Measurements from ENCODE around the gene CAMK2N2. TPM values are rescaled to one million over a fixed set of nuclear protein-coding genes. Genes with fewer than 3 reads are reported as not detected.
A peak's percentile ranks its signal among the peaks of the same experiment; 100 is the strongest.
"Not testable (repeated sequence)": the region's sequence is repeated elsewhere in the genome, so short reads cannot be mapped to it uniquely, and the experiment has no call there.

Gene CAMK2N2
- total and polyA plus RNA-seq, 7 experiments from 2014 or later, result not detected

GRCh38 chr3:184275961-184276910, 14.9 kb upstream of the CAMK2N2 start, which contains the start of gene ECE2:
ECE2 (plus strand) TSS chr3:184276022; CDS start chr3:184276154, 132 bp downstream.
- ChIA-PET CTCF (no interaction called here), POLR2A (no interaction called here)
- no peak within 1 kb of the TSS for H3K27ac Mint-ChIP-seq
- H3K4me1 Mint-ChIP-seq, result peaks cover 0 to 8% (median 3%) of the 10 kb centered on the region in 7 donors
- Histone ChIP-seq H3K9me3 (ENCODE audit: control insufficient read depth in 2 of 3, low read length in 3 of 3) (no peaks in the 10 kb centered on the region), H3K27ac (ENCODE audit: low read depth, low read length) (no peak within 1 kb of the TSS), H3K27me3 (ENCODE audit: control insufficient read depth in 2 of 2, insufficient read depth in 2 of 2, low read length in 2 of 2) (peaks cover 0 to 3% of the 10 kb centered on the region in 2 donors), H3K4me1 (ENCODE audit: control insufficient read depth in 2 of 2, insufficient read depth in 2 of 2, low read length in 2 of 2) (no peaks in the 10 kb centered on the region), H3K36me3 (ENCODE audit: control insufficient read depth in 2 of 3, insufficient read depth in 3 of 3, low read length in 3 of 3) (no peaks in the 10 kb centered on the region), H3K4me3 (ENCODE audit: low read length) (no peak within 1 kb of the TSS)
- H3K9me3 Mint-ChIP-seq, result peaks cover 0 to 6% (median 0%) of the 10 kb centered on the region in 11 donors
- no peak for ATAC-seq
- H3K36me3 Mint-ChIP-seq, result no peaks in the 10 kb centered on the region
- intact Hi-C loops (cut with micrococcal nuclease), result no loop called here
- no peak for DNase-seq
- H3K4me3 Mint-ChIP-seq, result peak within 1 kb of the TSS in 6 of 10 donors; percentile 2 to 69 (median 36)
- H3K27me3 Mint-ChIP-seq, result peaks cover 38 to 68% (median 46%) of the 10 kb centered on the region in 5 donors

GRCh38 chr3:184275381-184275701, 14.0 kb upstream of the CAMK2N2 start:
- Mint-ChIP-seq H3K4me1 (peaks cover 0 to 8% (median 3%) of the 10 kb centered on the region in 7 donors), H3K4me3 (peak overlapping the region in 6 of 10 donors; percentile 2 to 69 (median 36))

GRCh38 chr3:184272269-184272668, 10.9 kb upstream of the CAMK2N2 start:
- Histone ChIP-seq H3K27me3 (ENCODE audit: control insufficient read depth in 2 of 2, insufficient read depth in 2 of 2, low read length in 2 of 2) (no peaks in the 10 kb centered on the region), H3K9me3 (ENCODE audit: control insufficient read depth in 2 of 3, low read length in 3 of 3) (no peaks in the 10 kb centered on the region), H3K36me3 (ENCODE audit: control insufficient read depth in 2 of 3, insufficient read depth in 3 of 3, low read length in 3 of 3) (no peaks in the 10 kb centered on the region), H3K4me1 (ENCODE audit: control insufficient read depth in 2 of 2, insufficient read depth in 2 of 2, low read length in 2 of 2) (no peaks in the 10 kb centered on the region), H3K27ac (ENCODE audit: low read depth, low read length) (no peak overlapping the region), H3K4me3 (ENCODE audit: low read length) (no peak overlapping the region)
- Mint-ChIP-seq H3K36me3 (peaks cover 0 to 3% (median 0%) of the 10 kb centered on the region in 5 donors), H3K4me1 (peaks cover 0 to 8% (median 3%) of the 10 kb centered on the region in 7 donors), H3K27me3 (peaks cover 36 to 62% (median 46%) of the 10 kb centered on the region in 5 donors), H3K9me3 (peaks cover 0 to 12% (median 3%) of the 10 kb centered on the region in 11 donors), H3K4me3 (no peak overlapping the region), H3K27ac (no peak overlapping the region)
- intact Hi-C loops (cut with micrococcal nuclease), result no loop called here
- DNase-seq (no peak), ATAC-seq (no peak)
- POLR2A ChIA-PET, result no interaction called here
- CTCF ChIA-PET, result interaction anchor here (0.6 kb wide), 1 partner anchor 689 kb away, joined by 4 read pairs; no protein-coding TSS in a partner anchor

More at GRCh38 chr3:184275381-184275701, 14.0 kb upstream of the CAMK2N2 start:
- Histone ChIP-seq H3K27ac (ENCODE audit: low read depth, low read length) (no peak overlapping the region), H3K4me1 (ENCODE audit: control insufficient read depth in 2 of 2, insufficient read depth in 2 of 2, low read length in 2 of 2) (no peaks in the 10 kb centered on the region), H3K36me3 (ENCODE audit: control insufficient read depth in 2 of 3, insufficient read depth in 3 of 3, low read length in 3 of 3) (no peaks in the 10 kb centered on the region), H3K9me3 (ENCODE audit: control insufficient read depth in 2 of 3, low read length in 3 of 3) (no peaks in the 10 kb centered on the region), H3K27me3 (ENCODE audit: control insufficient read depth in 2 of 2, insufficient read depth in 2 of 2, low read length in 2 of 2) (peaks cover 0 to 3% of the 10 kb centered on the region in 2 donors), H3K4me3 (ENCODE audit: low read length) (no peak overlapping the region)
- Mint-ChIP-seq H3K27me3 (peaks cover 38 to 62% (median 46%) of the 10 kb centered on the region in 5 donors), H3K9me3 (peaks cover 0 to 6% (median 0%) of the 10 kb centered on the region in 11 donors), H3K27ac (no peak overlapping the region), H3K36me3 (no peaks in the 10 kb centered on the region)
- no peak for DNase-seq
- ATAC-seq, result no peak
- CTCF ChIA-PET, result no interaction called here
- POLR2A ChIA-PET, result no interaction called here
- intact Hi-C loops (cut with micrococcal nuclease), result no loop called here

- Mint-ChIP-seq H3K27me3 (peaks cover 41 to 57% (median 50%) of the 10 kb centered on the region in 5 donors), H3K9me3 (peaks cover 0 to 14% (median 6%) of the 10 kb centered on the region in 11 donors)
- H3K4me3 ChIP-seq (ENCODE audit: low read length); H3K36me3 Mint-ChIP-seq; H3K4me3 Mint-ChIP-seq; H3K4me1 ChIP-seq (ENCODE audit: control insufficient read depth in 2 of 2, insufficient read depth in 2 of 2, low read length in 2 of 2); intact Hi-C loops (cut with micrococcal nuclease); H3K27ac ChIP-seq (ENCODE audit: low read depth, low read length); CTCF ChIA-PET; H3K27ac Mint-ChIP-seq; H3K9me3 ChIP-seq (ENCODE audit: control insufficient read depth in 2 of 3, low read length in 3 of 3); DNase-seq; H3K4me1 Mint-ChIP-seq; H3K36me3 ChIP-seq (ENCODE audit: control insufficient read depth in 2 of 3, insufficient read depth in 3 of 3, low read length in 3 of 3); ATAC-seq: not testable (repeated sequence)
- peaks cover 0 to 15% of the 10 kb centered on the region in 2 donors for H3K27me3 ChIP-seq (ENCODE audit: control insufficient read depth in 2 of 2, insufficient read depth in 2 of 2, low read length in 2 of 2)
- POLR2A ChIA-PET, result interaction anchor here (1.4 kb wide), 1 partner anchor 11 kb away, joined by 4 read pairs; no protein-coding TSS in a partner anchor
These were observed 5.9 kb upstream of the CAMK2N2 start for GRCh38 chr3:184267249-184267648.

GRCh38 chr3:184262764-184263179, 1.4 kb upstream of the CAMK2N2 start:
- H3K9me3 ChIP-seq (ENCODE audit: control insufficient read depth in 2 of 3, low read length in 3 of 3), result no peaks in the 10 kb centered on the region
- H3K9me3 Mint-ChIP-seq, result peaks cover 0 to 10% (median 5%) of the 10 kb centered on the region in 11 donors
- no peak for DNase-seq
- H3K36me3 Mint-ChIP-seq, result peaks cover 4 to 15% (median 6%) of the 10 kb centered on the region in 5 donors
- H3K27me3 ChIP-seq (ENCODE audit: control insufficient read depth in 2 of 2, insufficient read depth in 2 of 2, low read length in 2 of 2), result peaks cover 0 to 18% of the 10 kb centered on the region in 2 donors
- H3K4me3 Mint-ChIP-seq, result peak overlapping the region in 8 of 10 donors; percentile 21 to 98 (median 58)
- POLR2A ChIA-PET, result interaction anchor here (0.9 kb wide), 1 partner anchor 13 kb away, joined by 3 read pairs; no protein-coding TSS in a partner anchor
- H3K4me1 Mint-ChIP-seq, result peaks cover 18 to 27% (median 21%) of the 10 kb centered on the region in 7 donors
- intact Hi-C loops (cut with micrococcal nuclease), result loop anchor here in 1 of 2 donors (5.0 kb wide), 1 partner anchor 35 kb away; the partner anchor contains the start of gene VWA5B2
- peaks cover 15 to 20% of the 10 kb centered on the region in 2 donors for H3K4me1 ChIP-seq (ENCODE audit: control insufficient read depth in 2 of 2, insufficient read depth in 2 of 2, low read length in 2 of 2)
- no peaks in the 10 kb centered on the region for H3K36me3 ChIP-seq (ENCODE audit: control insufficient read depth in 2 of 3, insufficient read depth in 3 of 3, low read length in 3 of 3)
- CTCF ChIA-PET, result interaction anchor here (0.6 kb wide), 1 partner anchor 173 kb away, joined by 3 read pairs; no protein-coding TSS in a partner anchor
- no peak overlapping the region for H3K27ac Mint-ChIP-seq
- H3K4me3 ChIP-seq (ENCODE audit: low read length), result peak overlapping the region; percentile 26
- ATAC-seq, result no peak
- H3K27ac ChIP-seq (ENCODE audit: low read depth, low read length), result no peak overlapping the region
- peaks cover 45 to 63% (median 50%) of the 10 kb centered on the region in 5 donors for H3K27me3 Mint-ChIP-seq
